ENCODE measurements around the gene PPP5C. TPM values are rescaled to one million over a fixed set of nuclear protein-coding genes. Genes with fewer than 3 reads are reported as not detected.

PPP5C gene
- total and polyA plus RNA-seq, 9 of the 15 experiments (the other 6 are each of a cell fraction or from before 2014, with no cell fraction given), result 1.9 to 166 (median 108) TPM

DNA sequence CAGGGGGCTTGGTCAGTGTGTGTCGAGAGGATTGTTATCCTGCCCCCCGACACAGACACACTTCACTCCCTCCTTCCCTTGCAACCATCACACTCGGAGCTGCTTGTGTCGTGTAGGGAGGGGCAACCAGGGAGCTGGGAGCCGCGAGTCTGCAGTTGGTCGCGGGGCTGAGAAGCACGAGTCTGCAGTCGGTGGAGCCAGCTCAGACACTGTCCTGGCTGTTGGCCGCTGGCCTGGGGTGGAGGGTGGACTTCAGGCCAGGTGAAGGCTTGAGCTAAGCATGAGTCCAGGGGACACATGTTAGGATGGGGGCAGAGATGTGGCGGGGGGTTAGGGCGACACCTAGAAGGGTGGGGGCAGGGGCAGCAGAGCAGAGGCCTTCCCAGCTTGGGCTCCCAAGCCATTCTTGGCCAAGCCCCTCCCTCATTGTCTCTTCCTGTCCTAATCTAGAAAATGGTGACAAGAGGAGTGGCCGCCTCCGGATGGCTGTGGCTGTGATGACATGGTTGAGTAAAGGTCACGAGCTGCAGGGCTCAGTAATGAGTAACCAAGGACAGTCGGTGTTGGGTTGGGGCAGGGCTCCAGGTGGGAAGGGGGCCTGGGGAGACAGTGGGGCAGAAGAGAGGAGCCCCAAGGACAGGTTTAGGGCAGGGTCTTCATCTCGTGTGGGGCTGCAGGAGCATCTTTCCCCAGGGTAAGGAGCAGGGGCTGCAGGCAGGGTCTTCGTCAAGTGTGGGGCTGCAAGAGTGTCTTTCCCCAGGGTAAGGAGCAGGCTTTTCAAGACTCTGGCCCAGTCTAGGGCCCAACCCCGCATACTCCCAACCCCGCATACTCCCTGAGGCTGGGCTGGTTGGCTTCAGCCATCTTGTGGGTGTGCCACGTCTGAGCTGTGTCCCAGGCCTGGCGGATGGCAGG, 8.6 kb downstream of the PPP5C start (continued):
- TF ChIP-seq GABPA (tag; conservative IDR thresholded peaks at IDR 0.05; ENCODE audit: low read depth) (peak; percentile 31; the same call in 1 of the 2 replicates), ETV6 (IDR thresholded peaks at IDR 0.05; ENCODE audit: borderline replicate concordance in 1 of 2, low read depth in 2 of 2, low read length in 1 of 2) (no peak), ETV6 (CRISPR knock-in tag; IDR thresholded peaks at IDR 0.05; ENCODE audit: borderline replicate concordance) (no peak), BRF1 (IDR thresholded peaks at IDR 0.05; ENCODE audit: borderline replicate concordance, extremely low read depth, insufficient read length) (no peak), CREB5 (CRISPR knock-in tag; IDR thresholded peaks at IDR 0.05) (no peak), PPARD (CRISPR knock-in tag; IDR thresholded peaks at IDR 0.05) (no peak), ZNF589 (CRISPR knock-in tag; IDR thresholded peaks at IDR 0.05; ENCODE audit: low read depth) (peak; percentile 70; the same call in 1 of the 2 replicates), CUX1 (CRISPR knock-in tag; IDR thresholded peaks at IDR 0.05) (no peak), CREB1 (IDR thresholded peaks at IDR 0.05) (no peak), CREB1 (CRISPR knock-in tag; IDR thresholded peaks at IDR 0.05) (no peak), EP400 (IDR thresholded peaks at IDR 0.05) (no peak)
- TF ChIP-seq, protein P1, sequence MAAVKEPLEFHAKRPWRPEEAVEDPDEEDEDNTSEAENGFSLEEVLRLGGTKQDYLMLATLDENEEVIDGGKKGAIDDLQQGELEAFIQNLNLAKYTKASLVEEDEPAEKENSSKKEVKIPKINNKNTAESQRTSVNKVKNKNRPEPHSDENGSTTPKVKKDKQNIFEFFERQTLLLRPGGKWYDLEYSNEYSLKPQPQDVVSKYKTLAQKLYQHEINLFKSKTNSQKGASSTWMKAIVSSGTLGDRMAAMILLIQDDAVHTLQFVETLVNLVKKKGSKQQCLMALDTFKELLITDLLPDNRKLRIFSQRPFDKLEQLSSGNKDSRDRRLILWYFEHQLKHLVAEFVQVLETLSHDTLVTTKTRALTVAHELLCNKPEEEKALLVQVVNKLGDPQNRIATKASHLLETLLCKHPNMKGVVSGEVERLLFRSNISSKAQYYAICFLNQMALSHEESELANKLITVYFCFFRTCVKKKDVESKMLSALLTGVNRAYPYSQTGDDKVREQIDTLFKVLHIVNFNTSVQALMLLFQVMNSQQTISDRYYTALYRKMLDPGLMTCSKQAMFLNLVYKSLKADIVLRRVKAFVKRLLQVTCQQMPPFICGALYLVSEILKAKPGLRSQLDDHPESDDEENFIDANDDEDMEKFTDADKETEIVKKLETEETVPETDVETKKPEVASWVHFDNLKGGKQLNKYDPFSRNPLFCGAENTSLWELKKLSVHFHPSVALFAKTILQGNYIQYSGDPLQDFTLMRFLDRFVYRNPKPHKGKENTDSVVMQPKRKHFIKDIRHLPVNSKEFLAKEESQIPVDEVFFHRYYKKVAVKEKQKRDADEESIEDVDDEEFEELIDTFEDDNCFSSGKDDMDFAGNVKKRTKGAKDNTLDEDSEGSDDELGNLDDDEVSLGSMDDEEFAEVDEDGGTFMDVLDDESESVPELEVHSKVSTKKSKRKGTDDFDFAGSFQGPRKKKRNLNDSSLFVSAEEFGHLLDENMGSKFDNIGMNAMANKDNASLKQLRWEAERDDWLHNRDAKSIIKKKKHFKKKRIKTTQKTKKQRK (IDR thresholded peaks at IDR 0.05; ENCODE audit: borderline replicate concordance, low read depth, low read length), result no peak
